ENCODE measurements around the gene CRKL.

Gene CRKL

DNA sequence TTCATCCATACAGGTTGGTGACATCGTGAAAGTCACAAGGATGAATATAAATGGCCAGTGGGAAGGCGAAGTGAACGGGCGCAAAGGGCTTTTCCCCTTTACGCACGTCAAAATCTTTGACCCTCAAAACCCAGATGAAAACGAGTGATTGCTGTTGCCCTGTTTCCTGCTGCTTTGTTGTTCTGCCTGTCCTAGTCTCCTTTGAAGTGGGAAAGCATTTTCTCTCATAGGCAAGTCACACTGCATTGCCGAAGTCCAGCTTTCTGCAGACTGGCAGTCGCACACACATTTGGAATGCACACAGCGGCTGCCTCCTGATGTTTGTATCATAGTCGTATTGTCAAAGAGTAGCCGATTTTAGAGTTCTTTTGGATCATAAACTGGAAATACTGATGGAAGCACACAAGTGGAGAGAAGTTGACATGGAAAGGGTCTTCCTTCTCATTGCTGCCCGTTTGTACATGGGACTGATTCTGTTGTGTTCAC, 32.5 kb downstream of the CRKL start:
- in situ Hi-C loops (cut with HindIII; ENCODE audit: low sequenced_read_pairs), result no loop called here

GRCh38 chr22:20951151-20951931, 34.1 kb downstream of the CRKL start:
- in situ Hi-C loops (cut with HindIII; ENCODE audit: low sequenced_read_pairs), result no loop called here

GRCh38 chr22:20951932-20952380, 34.7 kb downstream of the CRKL start:
- in situ Hi-C loops (cut with HindIII; ENCODE audit: low sequenced_read_pairs), result no loop called here

DNA sequence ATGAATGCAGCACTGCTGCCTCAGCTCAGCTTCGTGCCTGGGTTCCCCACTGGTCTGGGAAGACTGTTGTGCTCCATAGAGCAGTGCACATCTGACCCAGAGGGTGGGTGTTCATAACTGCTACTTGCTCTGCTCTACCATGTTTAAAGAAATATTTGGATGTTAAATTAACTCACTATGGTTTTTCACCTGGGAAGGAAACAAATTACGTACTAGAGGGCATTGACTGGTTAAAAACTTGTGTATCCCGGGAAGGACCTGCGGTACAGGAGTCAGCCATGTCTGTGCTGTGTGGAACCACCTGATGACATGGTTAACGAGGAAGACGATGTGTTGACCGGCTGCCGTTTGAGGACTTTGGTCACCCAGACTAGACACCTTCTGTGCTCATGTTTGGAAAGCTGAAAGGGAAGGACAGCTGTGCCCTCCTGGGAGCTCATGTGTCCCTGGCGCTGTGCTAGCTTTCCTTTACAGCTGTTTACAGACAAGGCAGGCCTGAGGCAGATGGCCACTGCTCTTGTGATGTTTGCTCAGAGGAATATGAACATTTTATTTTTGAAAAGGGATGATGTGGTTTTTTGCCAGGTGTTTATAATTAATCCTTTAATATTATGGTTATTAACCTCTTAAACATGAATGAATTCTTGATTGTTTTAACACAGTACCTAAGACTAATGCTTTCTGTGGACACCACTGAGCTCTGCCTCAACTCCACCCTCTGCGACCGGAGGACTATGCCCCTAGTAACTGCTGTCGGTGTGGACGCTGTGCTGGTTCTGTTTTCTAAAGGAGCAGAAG, 35.5 kb downstream of the CRKL start:
- in situ Hi-C loops (cut with HindIII; ENCODE audit: low sequenced_read_pairs), result no loop called here

DNA sequence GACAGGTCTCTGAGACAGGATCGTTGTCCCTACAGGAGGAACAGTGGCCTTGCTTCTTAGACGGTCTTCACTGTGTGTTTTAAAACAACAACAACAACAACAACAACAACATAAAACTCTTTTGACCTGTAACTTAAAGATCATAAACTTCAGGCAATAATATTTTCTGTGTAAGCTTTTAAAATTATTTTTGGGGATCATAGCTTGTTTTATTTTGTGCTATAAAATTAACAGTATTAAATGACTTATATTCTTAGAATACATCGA, 36.1 kb downstream of the CRKL start:
- in situ Hi-C loops (cut with HindIII; ENCODE audit: low sequenced_read_pairs), result no loop called here

DNA sequence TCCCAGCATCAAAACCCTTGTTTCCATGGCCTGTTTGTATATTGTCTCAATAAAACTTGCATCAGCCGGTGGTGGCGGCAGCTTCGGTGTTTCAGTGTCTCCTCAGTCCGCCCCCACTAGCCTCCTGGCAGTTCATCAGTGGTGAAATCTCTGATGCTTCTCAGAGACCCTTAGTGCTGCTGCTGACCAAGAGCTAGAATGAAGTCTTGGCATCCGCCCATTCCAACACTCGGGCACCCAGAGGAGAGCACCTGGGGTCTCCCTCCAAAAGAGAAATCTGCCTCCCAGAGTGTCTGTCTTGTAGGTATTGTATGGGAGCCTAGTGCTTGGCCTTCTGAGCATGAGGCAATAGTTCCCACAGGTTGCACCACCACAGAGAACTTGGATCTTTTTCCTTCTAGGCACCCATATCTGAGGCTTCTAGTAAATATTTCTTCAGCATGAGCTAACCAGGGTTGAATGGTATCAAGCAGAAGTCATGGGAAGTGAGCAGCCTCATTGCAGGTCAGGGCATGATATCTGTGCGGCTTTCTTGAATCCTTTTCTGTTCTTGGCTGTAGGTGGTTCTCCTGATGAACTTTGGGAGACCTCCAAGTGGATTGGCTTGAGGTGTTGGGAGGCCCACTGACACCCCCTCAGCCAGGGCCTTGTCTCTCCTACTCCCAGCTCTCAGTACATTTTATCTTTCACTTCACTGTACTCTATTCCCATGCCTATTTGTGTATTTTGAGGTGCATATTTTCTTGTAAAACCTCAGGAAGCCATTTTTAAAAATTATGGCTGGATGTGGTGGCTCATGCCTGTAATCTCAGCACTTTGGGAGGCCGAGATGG, 36.7 kb downstream of the CRKL start:
- in situ Hi-C loops (cut with HindIII; ENCODE audit: low sequenced_read_pairs), result no loop called here

GRCh38 chr22:20955548-20955947, 38.3 kb downstream of the CRKL start:
- in situ Hi-C loops (cut with HindIII; ENCODE audit: low sequenced_read_pairs), result no loop called here

DNA sequence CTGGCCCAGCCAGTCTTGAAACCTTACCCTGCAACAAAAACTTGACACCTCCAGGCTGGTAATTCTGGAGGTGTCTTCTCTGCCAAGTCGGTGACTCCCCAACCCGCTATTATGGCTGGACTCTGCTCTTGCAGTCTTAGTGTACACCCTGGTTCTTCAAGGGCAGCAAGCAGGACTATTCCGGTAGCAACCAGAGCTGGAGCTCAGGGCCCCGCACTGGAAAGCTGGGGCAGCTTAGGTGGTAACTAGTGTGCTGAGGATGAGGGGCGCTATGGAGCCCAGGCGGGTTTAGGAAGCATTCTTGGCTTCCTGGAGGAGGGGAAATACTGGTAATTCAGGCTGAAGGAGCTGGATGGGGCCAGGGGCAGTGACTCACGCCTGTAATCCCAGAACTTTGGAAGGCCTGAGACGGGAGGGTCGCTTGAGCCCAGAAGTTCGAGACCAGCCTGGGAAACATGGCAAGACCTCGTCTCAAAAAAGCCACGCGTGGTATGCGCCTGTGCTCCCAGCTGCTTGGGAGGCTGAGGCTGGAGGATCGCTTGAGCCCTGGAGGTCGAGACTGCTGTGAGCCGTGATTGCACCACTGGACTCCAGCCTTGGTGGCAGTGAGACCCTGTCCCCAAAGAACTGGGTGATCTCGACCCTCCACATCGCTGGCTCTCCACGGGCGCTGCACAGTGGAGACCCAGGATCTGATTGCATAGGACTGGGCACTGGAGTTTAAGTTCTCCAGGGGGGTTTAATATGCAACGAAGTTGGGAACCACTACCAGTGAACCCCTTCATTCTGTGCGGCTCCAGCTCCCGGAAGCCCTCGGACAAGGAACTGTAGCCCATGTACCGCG, 39.3 kb downstream of the CRKL start:
- in situ Hi-C loops (cut with HindIII; ENCODE audit: low sequenced_read_pairs), result no loop called here

DNA sequence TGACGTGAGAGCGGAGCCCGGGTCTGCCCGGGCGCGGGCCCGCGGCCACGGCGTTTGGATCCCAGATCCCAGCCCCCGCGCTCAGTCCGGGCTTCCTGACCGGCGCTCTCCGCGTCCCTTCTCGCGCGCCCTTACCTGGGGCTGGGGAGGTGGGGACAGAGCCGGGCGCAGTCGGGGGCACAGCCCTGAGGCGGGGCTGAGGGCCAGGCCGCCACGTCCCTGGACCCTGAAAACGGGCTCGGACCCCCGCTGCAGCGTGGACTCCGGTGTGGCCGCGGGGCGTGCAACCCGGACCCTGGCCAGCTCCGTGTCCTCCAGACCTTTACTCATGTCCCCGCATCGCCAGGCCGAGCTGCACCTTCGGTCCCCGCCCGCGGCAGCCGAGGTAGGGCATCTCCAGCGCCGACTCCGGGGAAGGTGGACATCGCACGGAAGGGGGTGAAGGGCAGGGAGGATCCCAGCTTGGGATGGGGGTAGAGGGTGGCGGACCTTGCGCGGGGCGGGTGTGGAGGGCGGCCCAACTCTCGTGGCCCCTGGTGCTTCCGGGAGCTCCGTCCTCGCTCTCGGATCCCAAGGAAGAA, 40.0 kb downstream of the CRKL start:
- in situ Hi-C loops (cut with HindIII; ENCODE audit: low sequenced_read_pairs), result no loop called here

DNA sequence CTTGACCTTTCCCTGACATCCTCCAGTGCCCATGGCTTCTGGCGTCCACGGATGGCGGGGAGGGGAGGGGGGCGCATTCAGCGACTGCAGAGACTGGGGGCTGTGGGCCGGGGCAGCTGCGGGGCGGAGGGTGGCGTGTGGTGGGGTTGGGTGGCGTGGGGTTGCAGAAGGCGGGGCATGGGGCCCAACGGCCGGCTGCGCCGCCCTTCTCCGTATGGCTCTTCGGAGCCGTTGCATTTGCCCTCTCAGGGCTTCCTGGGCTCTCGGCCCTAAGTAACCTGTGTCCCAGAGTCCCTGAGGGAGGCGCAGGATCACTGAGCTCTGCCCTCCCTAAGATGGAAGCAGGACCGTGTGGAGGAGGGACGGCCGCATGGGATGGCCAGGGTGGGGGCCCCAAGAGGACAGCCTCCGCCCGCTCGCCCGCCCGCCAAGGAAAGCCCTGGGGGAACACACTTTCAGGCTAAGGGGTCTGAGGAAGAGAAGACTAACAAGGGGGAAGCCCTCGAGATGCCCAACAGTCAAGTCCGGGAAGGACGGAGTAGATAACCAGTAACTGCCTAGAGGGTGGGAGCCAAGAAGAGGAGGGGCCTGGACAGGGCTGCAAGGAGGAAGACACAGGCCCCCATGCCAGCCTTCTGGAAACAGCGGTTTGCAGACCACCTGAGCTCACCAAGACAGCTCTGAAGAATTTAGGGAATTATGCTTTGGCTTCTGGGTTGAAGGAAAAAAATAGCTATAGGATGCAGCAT, 40.6 kb downstream of the CRKL start:
- in situ Hi-C loops (cut with HindIII; ENCODE audit: low sequenced_read_pairs), result no loop called here

GRCh38 chr22:20959578-20960461, 42.6 kb downstream of the CRKL start:
- in situ Hi-C loops (cut with HindIII; ENCODE audit: low sequenced_read_pairs), result loop anchor here (5.0 kb wide), 1 partner anchor 93 kb away; no protein-coding TSS in a partner anchor

GRCh38 chr22:20960609-20961008, 43.4 kb downstream of the CRKL start:
- in situ Hi-C loops (cut with HindIII; ENCODE audit: low sequenced_read_pairs), result loop anchor here (5.0 kb wide), 1 partner anchor 93 kb away; no protein-coding TSS in a partner anchor

GRCh38 chr22:20962491-20962945, 45.3 kb downstream of the CRKL start:
- in situ Hi-C loops (cut with HindIII; ENCODE audit: low sequenced_read_pairs), result loop anchor here (5.0 kb wide), 1 partner anchor 95 kb away; no protein-coding TSS in a partner anchor

DNA sequence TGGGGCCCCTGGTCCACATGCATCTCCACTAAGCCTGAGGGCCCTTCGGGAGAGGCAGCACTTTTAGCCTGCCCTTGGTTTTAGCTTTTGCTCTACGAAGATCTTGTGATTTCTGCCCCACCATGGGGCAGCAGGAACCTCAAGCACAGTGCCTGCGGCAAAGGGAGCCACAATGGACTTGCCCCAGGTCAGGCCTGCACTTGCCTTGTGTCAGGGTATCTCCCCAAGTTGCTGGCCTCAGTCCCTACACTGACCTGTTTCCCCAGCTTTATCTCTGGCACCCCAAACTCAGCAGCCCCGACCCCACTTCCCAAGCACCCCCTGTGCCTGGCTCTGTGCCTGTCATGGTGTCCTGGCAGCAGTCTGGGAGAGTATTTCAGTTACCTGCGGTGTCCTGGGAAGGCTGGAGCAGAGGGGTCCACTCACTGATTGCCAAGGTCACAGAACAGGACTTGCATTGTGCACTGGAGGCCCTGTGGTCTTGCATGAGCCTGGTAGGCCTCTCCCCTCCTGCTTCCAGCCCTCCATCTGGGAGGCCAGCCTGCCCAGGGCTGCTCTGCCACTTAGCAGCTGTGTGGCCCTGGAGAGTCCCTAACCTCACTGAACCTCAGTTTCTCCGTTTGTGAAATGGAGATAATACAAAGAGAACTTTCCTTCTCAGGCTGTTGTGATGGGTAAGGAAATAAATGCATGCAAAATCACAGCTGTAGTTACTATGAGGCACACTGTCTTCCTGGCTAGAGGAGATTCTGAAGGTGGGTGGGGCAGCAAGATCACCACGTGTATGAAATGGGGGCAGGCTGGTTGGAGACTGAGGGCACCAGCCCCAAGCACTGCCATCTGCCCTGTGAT, 46.2 kb downstream of the CRKL start:
- in situ Hi-C loops (cut with HindIII; ENCODE audit: low sequenced_read_pairs), result loop anchor here (5.0 kb wide), 1 partner anchor 96 kb away; no protein-coding TSS in a partner anchor

GRCh38 chr22:20964090-20964798, 47.0 kb downstream of the CRKL start:
- in situ Hi-C loops (cut with HindIII; ENCODE audit: low sequenced_read_pairs), result loop anchor here (5.0 kb wide), 1 partner anchor 97 kb away; no protein-coding TSS in a partner anchor

GRCh38 chr22:20964799-20965103, 47.5 kb downstream of the CRKL start:
- in situ Hi-C loops (cut with HindIII; ENCODE audit: low sequenced_read_pairs), result loop anchor here (5.0 kb wide), 1 partner anchor 97 kb away; no protein-coding TSS in a partner anchor

Measured in endothelial cell of hepatic sinusoid (primary cell).